ENCODE data around the gene EPYC. TPM values are rescaled to one million over a fixed set of nuclear protein-coding genes. Genes with fewer than 3 reads are reported as not detected.

Gene EPYC
- total and polyA plus RNA-seq, 10 of the 15 experiments (the other 5 are each of a cell fraction or from before 2014, with no cell fraction given), result not detected

DNA sequence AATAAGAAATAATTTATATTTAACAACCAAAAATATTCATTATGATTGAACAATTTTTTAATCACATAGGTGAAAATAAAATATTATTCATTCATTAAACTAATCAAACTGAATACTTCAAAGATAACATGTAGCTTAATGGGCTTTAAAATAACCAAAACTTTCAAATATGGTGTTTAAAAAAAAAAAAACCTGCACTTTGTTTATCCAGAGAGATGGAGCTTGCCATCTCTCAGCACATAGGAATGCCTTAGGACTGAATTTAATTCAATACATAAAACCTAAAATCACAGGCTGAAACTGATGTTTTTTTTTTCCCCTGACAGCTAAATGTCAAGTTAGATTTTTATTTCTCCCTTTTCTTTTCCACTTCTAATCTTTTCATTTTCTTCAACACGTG lies 35.4 kb downstream of the EPYC start:
- in situ Hi-C loops (cut with MboI) (no loop called here), intact Hi-C loops (cut with micrococcal nuclease; ENCODE audit: unreplicated experiment) (no loop called here)
- no peak for ATAC-seq
- TF ChIP-seq SIX5 (IDR thresholded peaks at IDR 0.05; ENCODE audit: low read depth, low read length, severe bottlenecking) (no peak), YY1 (IDR thresholded peaks at IDR 0.05; ENCODE audit: low read depth, low read length) (no peak), CREM (IDR thresholded peaks at IDR 0.05; ENCODE audit: low read depth) (no peak), ZNF217 (IDR thresholded peaks at IDR 0.05) (no peak), TCF3 (IDR thresholded peaks at IDR 0.05; ENCODE audit: borderline replicate concordance, insufficient read depth, low read depth, low read length) (no peak), SP1 (IDR thresholded peaks at IDR 0.05; ENCODE audit: low read depth, low read length) (no peak), IRF4 (IDR thresholded peaks at IDR 0.05; ENCODE audit: low read depth, low read length) (no peak), NR2C2 (IDR thresholded peaks at IDR 0.05; ENCODE audit: borderline replicate concordance, control insufficient read depth, insufficient read length, low read depth) (no peak), SUZ12 (IDR thresholded peaks at IDR 0.05; ENCODE audit: unreplicated experiment) (no peak)
- TF ChIP-seq, protein P1, sequence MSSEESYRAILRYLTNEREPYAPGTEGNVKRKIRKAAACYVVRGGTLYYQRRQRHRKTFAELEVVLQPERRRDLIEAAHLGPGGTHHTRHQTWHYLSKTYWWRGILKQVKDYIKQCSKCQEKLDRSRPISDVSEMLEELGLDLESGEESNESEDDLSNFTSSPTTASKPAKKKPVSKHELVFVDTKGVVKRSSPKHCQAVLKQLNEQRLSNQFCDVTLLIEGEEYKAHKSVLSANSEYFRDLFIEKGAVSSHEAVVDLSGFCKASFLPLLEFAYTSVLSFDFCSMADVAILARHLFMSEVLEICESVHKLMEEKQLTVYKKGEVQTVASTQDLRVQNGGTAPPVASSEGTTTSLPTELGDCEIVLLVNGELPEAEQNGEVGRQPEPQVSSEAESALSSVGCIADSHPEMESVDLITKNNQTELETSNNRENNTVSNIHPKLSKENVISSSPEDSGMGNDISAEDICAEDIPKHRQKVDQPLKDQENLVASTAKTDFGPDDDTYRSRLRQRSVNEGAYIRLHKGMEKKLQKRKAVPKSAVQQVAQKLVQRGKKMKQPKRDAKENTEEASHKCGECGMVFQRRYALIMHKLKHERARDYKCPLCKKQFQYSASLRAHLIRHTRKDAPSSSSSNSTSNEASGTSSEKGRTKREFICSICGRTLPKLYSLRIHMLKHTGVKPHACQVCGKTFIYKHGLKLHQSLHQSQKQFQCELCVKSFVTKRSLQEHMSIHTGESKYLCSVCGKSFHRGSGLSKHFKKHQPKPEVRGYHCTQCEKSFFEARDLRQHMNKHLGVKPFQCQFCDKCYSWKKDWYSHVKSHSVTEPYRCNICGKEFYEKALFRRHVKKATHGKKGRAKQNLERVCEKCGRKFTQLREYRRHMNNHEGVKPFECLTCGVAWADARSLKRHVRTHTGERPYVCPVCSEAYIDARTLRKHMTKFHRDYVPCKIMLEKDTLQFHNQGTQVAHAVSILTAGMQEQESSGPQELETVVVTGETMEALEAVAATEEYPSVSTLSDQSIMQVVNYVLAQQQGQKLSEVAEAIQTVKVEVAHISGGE (CRISPR knock-in tag; IDR thresholded peaks at IDR 0.05), result no peak
- TF ChIP-seq, protein P2, sequence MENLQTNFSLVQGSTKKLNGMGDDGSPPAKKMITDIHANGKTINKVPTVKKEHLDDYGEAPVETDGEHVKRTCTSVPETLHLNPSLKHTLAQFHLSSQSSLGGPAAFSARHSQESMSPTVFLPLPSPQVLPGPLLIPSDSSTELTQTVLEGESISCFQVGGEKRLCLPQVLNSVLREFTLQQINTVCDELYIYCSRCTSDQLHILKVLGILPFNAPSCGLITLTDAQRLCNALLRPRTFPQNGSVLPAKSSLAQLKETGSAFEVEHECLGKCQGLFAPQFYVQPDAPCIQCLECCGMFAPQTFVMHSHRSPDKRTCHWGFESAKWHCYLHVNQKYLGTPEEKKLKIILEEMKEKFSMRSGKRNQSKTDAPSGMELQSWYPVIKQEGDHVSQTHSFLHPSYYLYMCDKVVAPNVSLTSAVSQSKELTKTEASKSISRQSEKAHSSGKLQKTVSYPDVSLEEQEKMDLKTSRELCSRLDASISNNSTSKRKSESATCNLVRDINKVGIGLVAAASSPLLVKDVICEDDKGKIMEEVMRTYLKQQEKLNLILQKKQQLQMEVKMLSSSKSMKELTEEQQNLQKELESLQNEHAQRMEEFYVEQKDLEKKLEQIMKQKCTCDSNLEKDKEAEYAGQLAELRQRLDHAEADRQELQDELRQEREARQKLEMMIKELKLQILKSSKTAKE (IDR thresholded peaks at IDR 0.05; ENCODE audit: low read depth, poor library complexity, severe bottlenecking), result no peak
- Histone ChIP-seq H3K9me3 (replicated peaks; ENCODE audit: control insufficient read depth, insufficient read depth, low read length) (no peaks in the 10 kb centered on the region), H3K27ac (ENCODE audit: control insufficient read depth, insufficient read depth) (no peak overlapping the region), H3K9ac (ENCODE audit: control insufficient read depth, insufficient read depth, low read length) (no peak overlapping the region), H3K36me3 (ENCODE audit: control insufficient read depth in 2 of 2, insufficient read depth in 2 of 2, low read length in 1 of 2) (no peaks in the 10 kb centered on the region), H3K27me3 (replicated peaks in 1 of 2; ENCODE audit: control insufficient read depth in 2 of 2, insufficient read depth in 2 of 2, low read length in 1 of 2) (no peaks in the 10 kb centered on the region), H3K4me2 (ENCODE audit: control insufficient read depth, insufficient read depth) (no peak overlapping the region), H3K4me3 (no peak overlapping the region), H3K79me2 (ENCODE audit: control insufficient read depth, insufficient read depth, low read length) (no peaks in the 10 kb centered on the region), H3K4me1 (ENCODE audit: control insufficient read depth, insufficient read depth, low read length) (no peaks in the 10 kb centered on the region), H2AFZ (ENCODE audit: control insufficient read depth, low read depth, low read length) (no peak overlapping the region), H4K20me1 (ENCODE audit: control insufficient read depth, insufficient read depth) (no peaks in the 10 kb centered on the region)
- WGBS (ENCODE audit: insufficient coverage, insufficient replicate concordance, low lambda C conversion rate, missing lambda C conversion rate), result 0% methylated on average over 1 of the region's 1 CpG
- ChIA-PET RAD21 (ENCODE audit: unreplicated experiment) (no interaction called here), SMC1A (ENCODE audit: uncharacterized antibody, unreplicated experiment) (interaction anchor here (1.3 to 1.5 kb wide), 2 partner anchors 8 to 20 kb away, joined by 3 read pairs; no protein-coding TSS in a partner anchor), CTCF (interaction anchor here (0.8 to 2.9 kb wide), 6 partner anchors 9 to 360 kb away, joined by 3 to 12 read pairs (median 6); no protein-coding TSS in a partner anchor), POLR2A (interaction anchor here (0.6 to 0.7 kb wide), 3 partner anchors 138 to 1956 kb away, joined by 3 to 5 read pairs (median 3); no protein-coding TSS in a partner anchor)
- no peak for DNase-seq (ENCODE audit: low read depth, low spot score)
- no TSS peak for BruUV-seq (replicated peaks)
- no peak for FAIRE-seq
